ENCODE data around the gene CHN1.

The CHN1 gene

GRCh38 chr2:174951745-174952144 is 53.4 kb downstream of the CHN1 start:
- in situ Hi-C loops (cut with HindIII; ENCODE audit: low sequenced_read_pairs): no loop called here
- TF ChIP-seq, protein P1, sequence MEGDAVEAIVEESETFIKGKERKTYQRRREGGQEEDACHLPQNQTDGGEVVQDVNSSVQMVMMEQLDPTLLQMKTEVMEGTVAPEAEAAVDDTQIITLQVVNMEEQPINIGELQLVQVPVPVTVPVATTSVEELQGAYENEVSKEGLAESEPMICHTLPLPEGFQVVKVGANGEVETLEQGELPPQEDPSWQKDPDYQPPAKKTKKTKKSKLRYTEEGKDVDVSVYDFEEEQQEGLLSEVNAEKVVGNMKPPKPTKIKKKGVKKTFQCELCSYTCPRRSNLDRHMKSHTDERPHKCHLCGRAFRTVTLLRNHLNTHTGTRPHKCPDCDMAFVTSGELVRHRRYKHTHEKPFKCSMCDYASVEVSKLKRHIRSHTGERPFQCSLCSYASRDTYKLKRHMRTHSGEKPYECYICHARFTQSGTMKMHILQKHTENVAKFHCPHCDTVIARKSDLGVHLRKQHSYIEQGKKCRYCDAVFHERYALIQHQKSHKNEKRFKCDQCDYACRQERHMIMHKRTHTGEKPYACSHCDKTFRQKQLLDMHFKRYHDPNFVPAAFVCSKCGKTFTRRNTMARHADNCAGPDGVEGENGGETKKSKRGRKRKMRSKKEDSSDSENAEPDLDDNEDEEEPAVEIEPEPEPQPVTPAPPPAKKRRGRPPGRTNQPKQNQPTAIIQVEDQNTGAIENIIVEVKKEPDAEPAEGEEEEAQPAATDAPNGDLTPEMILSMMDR (IDR thresholded peaks at IDR 0.05; ENCODE audit: low read depth, low read length): no peak
- DNase-seq (ENCODE audit: low read depth, low spot score): peak; percentile 82
- H3K4me3 ChIP-seq (ENCODE audit: low read depth, low read length): no peak overlapping the region

DNA sequence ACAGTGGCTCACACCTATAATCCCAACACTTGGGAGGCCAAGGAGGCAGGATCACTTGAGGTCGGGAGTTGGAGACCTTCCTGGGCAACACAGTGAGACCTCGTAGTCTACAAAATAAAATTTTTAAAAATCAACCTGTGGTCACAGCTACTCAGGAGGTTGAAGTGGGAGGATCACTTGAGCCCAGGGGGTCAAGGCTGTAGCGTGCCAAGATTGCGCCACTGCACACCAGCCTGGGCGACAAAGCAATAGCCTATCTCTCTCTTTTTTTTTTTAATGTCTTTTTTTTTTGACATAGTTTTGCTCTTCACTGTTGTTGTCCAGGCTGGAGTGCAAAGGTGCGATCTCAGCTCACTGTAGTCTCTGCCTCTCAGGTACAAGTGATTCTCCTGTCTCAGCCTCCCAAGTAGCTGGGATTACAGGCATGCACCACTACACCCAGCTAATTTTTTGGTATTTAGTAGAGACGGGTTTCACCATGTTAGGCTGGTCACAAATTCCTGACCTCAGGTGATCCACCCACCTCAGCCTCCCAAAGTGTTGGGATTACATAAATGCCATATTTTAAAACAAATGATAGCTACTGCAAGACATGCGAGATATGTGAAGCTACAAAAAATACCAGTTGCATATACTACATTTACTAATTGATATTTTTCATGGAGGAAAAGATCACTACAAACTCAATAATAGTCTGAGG is 55.0 kb downstream of the CHN1 start:
- H3K4me3 ChIP-seq (ENCODE audit: low read depth, low read length): no peak overlapping the region
- TF ChIP-seq, protein P1 (IDR thresholded peaks at IDR 0.05; ENCODE audit: low read depth, low read length): no peak
- in situ Hi-C loops (cut with HindIII; ENCODE audit: low sequenced_read_pairs): no loop called here
- DNase-seq (ENCODE audit: low read depth, low spot score): no peak

- DNase-seq (ENCODE audit: low read depth, low spot score): no peak
- in situ Hi-C loops (cut with HindIII; ENCODE audit: low sequenced_read_pairs): no loop called here
- no peak overlapping the region for H3K4me3 ChIP-seq (ENCODE audit: low read depth, low read length)
- TF ChIP-seq, protein P1 (IDR thresholded peaks at IDR 0.05; ENCODE audit: low read depth, low read length): no peak
Measured at GRCh38 chr2:174945601-174946260, 59.5 kb downstream of the CHN1 start.

- in situ Hi-C loops (cut with HindIII; ENCODE audit: low sequenced_read_pairs): no loop called here
Measured at GRCh38 chr2:174939046-174939445, 66.1 kb downstream of the CHN1 start.

GRCh38 chr2:174931724-174932123 is 73.5 kb downstream of the CHN1 start:
- in situ Hi-C loops (cut with HindIII; ENCODE audit: low sequenced_read_pairs): no loop called here
- no peak overlapping the region for H3K4me3 ChIP-seq (ENCODE audit: low read depth, low read length)
- TF ChIP-seq, protein P1 (IDR thresholded peaks at IDR 0.05; ENCODE audit: low read depth, low read length): no peak
- DNase-seq (ENCODE audit: low read depth, low spot score): peak; percentile 43

More at GRCh38 chr2:174939046-174939445, 66.1 kb downstream of the CHN1 start:
- DNase-seq (ENCODE audit: low read depth, low spot score): peak; percentile 71
- TF ChIP-seq, protein P1 (IDR thresholded peaks at IDR 0.05; ENCODE audit: low read depth, low read length): no peak
- no peak overlapping the region for H3K4me3 ChIP-seq (ENCODE audit: low read depth, low read length)

DNA sequence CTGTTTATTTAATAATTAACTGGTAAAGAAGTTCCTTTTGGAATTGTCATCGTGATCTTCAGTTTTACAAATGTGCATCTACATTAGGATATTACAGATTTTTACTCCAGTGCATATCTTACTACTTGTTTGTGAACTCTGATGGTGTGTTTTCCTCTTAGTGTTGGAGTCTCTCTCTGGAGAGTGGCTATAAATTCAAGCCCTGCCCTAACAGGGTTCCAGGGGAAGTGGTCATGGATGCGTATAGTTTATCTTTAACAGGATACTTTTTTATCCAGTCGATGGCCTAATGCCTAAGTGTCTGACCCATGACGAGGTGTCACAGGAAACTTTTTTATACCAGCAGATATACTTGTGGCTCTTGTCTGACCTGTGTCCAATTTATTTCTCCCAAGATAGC is 75.4 kb downstream of the CHN1 start:
- in situ Hi-C loops (cut with HindIII; ENCODE audit: low sequenced_read_pairs): no loop called here
- TF ChIP-seq, protein P1 (IDR thresholded peaks at IDR 0.05; ENCODE audit: low read depth, low read length): no peak
- no peak for DNase-seq (ENCODE audit: low read depth, low spot score)
- no peak overlapping the region for H3K4me3 ChIP-seq (ENCODE audit: low read depth, low read length)
